Fibroblast of pulmonary artery (primary cell): ENCODE data around the gene NCKAP5.

Experiments
- DNase-seq: peaks from one replicate; pipeline ENCODE4 v3.0.0-alpha.2; 2010; ENCODE audit warnings: low read depth
- H3K4me3 ChIP-seq: replicated peaks from 2 replicates; pipeline ENCODE4 v1.5.1; 2011; ENCODE audit warnings: low read depth, mild to moderate bottlenecking, control low read depth, low read length, moderate library complexity
- CTCF ChIP-seq: IDR thresholded peaks from 2 replicates; pipeline ENCODE4 v1.5.1; 2011; ENCODE audit warnings: mild to moderate bottlenecking, control low read depth, low read length, inconsistent platforms; ENCODE audit errors: missing control alignments

NCKAP5 gene

GRCh38 chr2:133252780-133253355, 315.4 kb downstream of the NCKAP5 start:
- no peak overlapping the region for H3K4me3 ChIP-seq
- DNase-seq: no peak
- no peak for TF ChIP-seq CTCF

DNA sequence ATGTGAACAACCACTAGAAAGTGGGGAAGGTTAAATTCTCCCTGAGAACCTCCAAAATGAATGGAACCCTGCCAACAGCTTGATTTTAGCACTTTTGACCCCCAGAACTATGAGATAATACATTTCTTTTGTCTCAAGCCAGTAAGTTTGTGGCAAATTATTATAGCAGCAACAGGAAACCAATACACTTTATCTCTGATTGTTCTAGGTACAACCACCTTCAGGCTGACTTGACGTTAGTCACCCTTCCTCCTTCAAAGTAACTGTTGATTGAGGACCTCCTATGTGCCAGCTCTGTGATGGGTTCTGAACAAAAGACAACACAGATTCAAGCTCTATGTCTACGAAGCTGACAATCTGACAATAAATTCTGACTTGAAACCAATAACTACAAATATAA, 318.9 kb downstream of the NCKAP5 start:
- TF ChIP-seq CTCF: no peak

DNA sequence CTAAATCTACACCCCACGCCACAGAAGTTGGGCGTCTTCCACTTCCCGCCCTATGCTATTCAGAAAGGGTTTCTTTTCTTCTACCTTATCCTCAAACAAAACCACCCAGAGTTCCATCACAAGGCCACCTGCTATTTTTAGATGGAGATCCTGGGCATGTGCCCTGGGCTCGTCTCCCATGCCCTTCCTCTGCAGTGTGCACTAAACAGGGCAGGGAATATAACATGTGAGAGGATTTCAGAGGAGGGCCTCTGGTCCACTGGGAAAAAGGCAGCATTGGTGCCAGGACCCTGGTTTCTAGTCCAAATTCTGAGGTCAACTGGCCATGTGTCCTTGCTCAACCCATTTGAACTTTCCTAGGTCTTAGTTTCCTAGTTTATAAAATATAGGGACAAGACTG, 320.0 kb downstream of the NCKAP5 start:
- no peak for TF ChIP-seq CTCF
- no peak overlapping the region for H3K4me3 ChIP-seq
- DNase-seq: no peak

More for the DNA sequence above, 318.9 kb downstream of the NCKAP5 start:
- DNase-seq: no peak
- no peak overlapping the region for H3K4me3 ChIP-seq

DNA sequence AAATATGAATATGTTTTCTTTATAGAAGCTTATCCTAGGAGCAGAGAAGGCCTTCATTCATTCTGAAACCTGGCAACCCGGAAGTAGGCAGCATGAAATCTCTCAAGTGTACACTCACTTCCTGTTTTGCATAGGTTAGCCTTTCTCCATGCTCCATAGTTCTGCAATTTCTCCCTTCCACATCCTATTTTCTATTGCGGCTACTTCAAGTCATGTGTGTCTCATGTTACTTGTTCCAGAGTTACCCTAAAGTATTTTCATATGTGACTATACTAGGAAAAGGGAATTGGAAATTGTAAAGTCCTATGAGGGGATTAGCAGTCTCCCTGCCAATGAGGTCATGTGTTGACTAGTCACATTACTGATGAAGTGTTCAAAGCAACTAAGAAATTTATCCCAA, 320.6 kb downstream of the NCKAP5 start:
- no peak overlapping the region for H3K4me3 ChIP-seq
- TF ChIP-seq CTCF: no peak
- no peak for DNase-seq

GRCh38 chr2:133241224-133241571, 327.1 kb downstream of the NCKAP5 start:
- TF ChIP-seq CTCF: no peak
- no peak for DNase-seq
- no peak overlapping the region for H3K4me3 ChIP-seq

- DNase-seq: no peak
- no peak overlapping the region for H3K4me3 ChIP-seq
- TF ChIP-seq CTCF: no peak
Observed at GRCh38 chr2:133240491-133241223, 327.6 kb downstream of the NCKAP5 start.

DNA sequence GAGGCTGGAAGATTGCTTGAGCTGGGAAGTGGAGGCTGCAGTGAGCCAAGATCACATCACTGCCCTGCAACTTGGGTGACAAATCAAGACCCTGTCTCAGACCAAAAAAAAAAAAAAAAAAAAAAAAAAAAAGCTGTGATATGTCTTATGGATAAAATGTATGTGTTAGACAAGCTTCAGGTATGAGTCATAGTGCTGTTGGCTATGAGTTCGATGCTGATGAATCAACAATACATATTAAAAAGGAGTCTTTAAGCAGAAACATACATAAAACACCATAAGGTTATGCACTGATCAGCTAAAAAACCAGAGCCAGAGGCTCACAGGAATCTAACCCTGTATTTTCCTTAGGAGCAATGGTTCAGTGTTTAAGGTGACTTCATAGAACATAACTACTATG, 332.3 kb downstream of the NCKAP5 start:
- no peak for TF ChIP-seq CTCF
- DNase-seq: no peak
- no peak overlapping the region for H3K4me3 ChIP-seq
